Bronchial epithelial cell (primary cell): ENCODE data around the gene PINLYP. TPM values are rescaled to one million over a fixed set of nuclear protein-coding genes. Genes with fewer than 3 reads are reported as not detected.

ENCODE experiments used
- DNase-seq: peaks from one replicate; pipeline ENCODE4 v3.0.0-alpha.2; 2010; ENCODE audit warnings: low read depth
- FAIRE-seq: peaks from 2 replicates; lab custom pipeline; 2011; peaks lifted over from hg19 to GRCh38; lab: Jason Lieb, UNC
- H3K27me3 ChIP-seq: 2 replicates; pipeline ENCODE4 v1.5.1; 2011; ENCODE audit warnings: low read length; ENCODE audit not compliant: control insufficient read depth, insufficient read depth
- H3K36me3 ChIP-seq: 2 replicates; pipeline ENCODE4 v1.5.1; 2011; ENCODE audit warnings: low read length; ENCODE audit not compliant: control insufficient read depth, insufficient read depth
- H3K4me3 ChIP-seq: 2 replicates; pipeline ENCODE4 v1.5.1; 2011; ENCODE audit warnings: mild to moderate bottlenecking, low read depth, low read length, control low read depth
- CTCF ChIP-seq: IDR thresholded peaks from 2 replicates; pipeline ENCODE4 v1.5.1; 2011; ENCODE audit warnings: mild to moderate bottlenecking, moderate library complexity, low read length, control low read depth, inconsistent platforms; ENCODE audit not compliant: insufficient read depth, severe bottlenecking
- total RNA-seq: library from RNA; depleted of rRNA; stranded (reverse); fragments of >200 nt; gene quantifications from 2 replicates; pipeline ENCODE4 v1.2.1, GENCODE V29; 2014

Gene PINLYP
- total RNA-seq, 1 donor from 2014 or later, result 0.53 TPM

GRCh38 chr19:43626838-43627237 lies 51.2 kb downstream of the PINLYP start:
- FAIRE-seq (no peak), DNase-seq (no peak)
- H3K4me3 ChIP-seq, result no peak overlapping the region
- no peaks in the 10 kb centered on the region for H3K27me3 ChIP-seq
- no peak for TF ChIP-seq CTCF
- no peaks in the 10 kb centered on the region for H3K36me3 ChIP-seq

- DNase-seq (no peak), FAIRE-seq (no peak)
- Histone ChIP-seq H3K36me3 (no peaks in the 10 kb centered on the region), H3K4me3 (no peak overlapping the region), H3K27me3 (no peaks in the 10 kb centered on the region)
- no peak for TF ChIP-seq CTCF
Observed at GRCh38 chr19:43628646-43629326, 53.2 kb downstream of the PINLYP start.

DNA sequence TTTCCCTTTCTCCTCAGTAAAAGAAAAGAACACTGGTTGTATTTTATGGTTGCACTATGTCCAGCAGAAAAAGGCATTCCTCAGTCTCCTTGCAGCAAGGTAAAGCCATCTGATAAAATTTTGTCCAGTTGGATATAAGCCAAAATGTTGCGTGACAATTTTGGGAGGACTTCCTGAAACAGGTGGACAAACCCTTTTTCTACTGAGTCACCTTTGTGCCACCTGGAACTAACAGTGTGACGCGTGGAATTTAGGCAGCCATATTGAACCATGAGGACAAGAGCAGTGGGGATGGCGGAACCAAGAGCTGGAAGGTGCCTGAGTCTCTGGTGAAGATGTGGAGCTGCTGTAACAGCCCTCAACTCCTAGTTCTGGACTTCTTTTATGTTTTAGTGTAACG lies 55.9 kb downstream of the PINLYP start:
- Histone ChIP-seq H3K36me3 (no peaks in the 10 kb centered on the region), H3K27me3 (no peaks in the 10 kb centered on the region), H3K4me3 (no peak overlapping the region)
- FAIRE-seq (no peak), DNase-seq (no peak)
- TF ChIP-seq CTCF, result no peak

Other genes with a start within 250 kb of the PINLYP start
- 0.26 and 6.3 TPM in 2 replicates for gene CD177, start 222.1 kb upstream of the PINLYP start, total RNA-seq
- gene TEX101, start 160.9 kb upstream of the PINLYP start, total RNA-seq, result 0.26 TPM in 1 of 2 replicates, not detected in the other
- 6.6 and 87.9 TPM in 2 replicates for gene LYPD3, start 110.2 kb upstream of the PINLYP start, total RNA-seq
- 7.9 and 32.3 TPM in 2 replicates for gene PHLDB3, start 71.1 kb upstream of the PINLYP start, total RNA-seq
- 179 and 183 TPM in 2 replicates for gene ETHE1, start 48.6 kb upstream of the PINLYP start, total RNA-seq
- not detected in 2 replicates for gene ZNF575, start 42.6 kb upstream of the PINLYP start, total RNA-seq
- gene XRCC1, start 274 bp upstream of the PINLYP start, total RNA-seq, result 8.3 and 10.5 TPM in 2 replicates
- gene IRGQ, start 20.3 kb downstream of the PINLYP start, total RNA-seq, result 15.9 and 19.5 TPM in 2 replicates
- 9.5 and 10.5 TPM in 2 replicates for gene ZNF576, start 20.8 kb downstream of the PINLYP start, total RNA-seq
- not detected in 2 replicates for gene SRRM5, start 36.3 kb downstream of the PINLYP start, total RNA-seq
- gene ZNF428, start 43.8 kb downstream of the PINLYP start, total RNA-seq, result 14.5 and 19.3 TPM in 2 replicates
- 13.4 and 19.1 TPM in 2 replicates for gene CADM4, start 64.0 kb downstream of the PINLYP start, total RNA-seq
- 16.6 and 27.1 TPM in 2 replicates for gene PLAUR, start 94.4 kb downstream of the PINLYP start, total RNA-seq
- gene IRGC, start 140.3 kb downstream of the PINLYP start, total RNA-seq, result not detected in 2 replicates
- 4.0 and 4.7 TPM in 2 replicates for gene SMG9, start 179.2 kb downstream of the PINLYP start, total RNA-seq
- 0.26 and 9.7 TPM in 2 replicates for gene KCNN4, start 205.2 kb downstream of the PINLYP start, total RNA-seq
- gene LYPD5, start 226.6 kb downstream of the PINLYP start, total RNA-seq, result 0.38 and 0.53 TPM in 2 replicates